GM10847 (cell line): ENCODE data around the gene SPAG6.
A peak's percentile ranks its signal among the peaks of the same experiment; 100 is the strongest.

ENCODE experiments used
- POLR2A ChIP-seq: IDR thresholded peaks from 2 replicates; pipeline ENCODE4 v1.6.1; 2011; ENCODE audit not compliant: insufficient read length; ENCODE audit errors: extremely low read depth

SPAG6 gene

GRCh38 chr10:22333167-22333974, 11.9 kb upstream of the SPAG6 start:
- no peak for TF ChIP-seq POLR2A

DNA sequence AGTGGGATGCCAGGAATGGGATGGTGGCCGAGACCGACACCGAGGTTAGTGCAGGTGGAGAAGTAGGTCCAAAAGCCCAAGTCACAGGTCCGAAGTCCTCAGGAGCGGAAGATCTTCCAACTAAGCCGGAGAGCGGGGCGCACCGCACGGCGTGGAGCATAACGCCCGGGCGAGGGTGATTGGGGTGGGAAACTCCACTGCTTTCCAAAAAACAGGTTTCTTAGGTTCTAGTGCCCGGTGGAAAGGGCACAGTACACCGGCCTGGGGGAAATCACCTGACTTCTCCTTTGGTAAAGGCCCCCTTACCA, 11.4 kb upstream of the SPAG6 start:
- TF ChIP-seq POLR2A, result no peak

GRCh38 chr10:22334414-22335172, 10.7 kb upstream of the SPAG6 start:
- no peak for TF ChIP-seq POLR2A

DNA sequence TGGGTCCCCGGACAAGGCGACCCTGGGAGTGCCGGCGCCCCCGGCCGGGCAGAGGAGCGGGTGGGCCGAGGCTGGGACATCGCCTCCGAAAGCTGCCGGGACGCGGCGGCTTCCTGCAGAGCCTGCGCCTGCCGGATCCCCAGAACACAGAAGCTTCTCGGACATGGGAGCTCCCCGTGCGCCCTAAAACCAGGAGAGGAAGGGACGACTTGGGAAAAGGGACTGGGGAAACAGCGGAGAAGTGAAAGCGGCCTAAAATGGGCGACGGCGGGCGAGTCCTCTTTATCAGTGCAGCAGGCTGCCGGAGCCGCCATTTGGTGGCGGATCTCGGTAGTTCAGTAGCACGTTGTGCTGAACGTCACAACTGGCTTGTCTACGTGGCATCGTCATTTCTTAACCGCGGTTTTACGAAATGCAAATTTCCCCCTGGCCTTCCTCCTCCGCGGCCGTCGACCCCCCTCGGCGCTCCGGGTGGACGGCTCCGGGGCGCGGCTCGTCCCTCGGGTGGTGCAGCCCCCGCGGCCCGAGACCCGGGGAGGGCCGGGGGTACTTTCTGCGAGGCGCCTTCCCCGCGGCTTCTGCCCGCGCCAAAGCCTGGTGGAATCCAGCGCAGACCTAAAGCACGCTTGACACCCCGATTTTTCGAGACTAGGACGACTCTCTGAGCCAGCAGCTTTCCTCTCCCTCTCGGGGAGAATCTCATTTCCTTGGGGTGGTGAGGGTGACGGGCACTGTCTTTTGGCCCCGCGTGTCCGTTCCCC, 9.9 kb upstream of the SPAG6 start:
- peak; percentile 21 for TF ChIP-seq POLR2A

GRCh38 chr10:22338185-22338900, 7.0 kb upstream of the SPAG6 start:
- TF ChIP-seq POLR2A, result no peak

GRCh38 chr10:22338931-22339330, 6.4 kb upstream of the SPAG6 start:
- TF ChIP-seq POLR2A, result no peak

- TF ChIP-seq POLR2A, result no peak
Observed at GRCh38 chr10:22339761-22340328, 5.5 kb upstream of the SPAG6 start.

DNA sequence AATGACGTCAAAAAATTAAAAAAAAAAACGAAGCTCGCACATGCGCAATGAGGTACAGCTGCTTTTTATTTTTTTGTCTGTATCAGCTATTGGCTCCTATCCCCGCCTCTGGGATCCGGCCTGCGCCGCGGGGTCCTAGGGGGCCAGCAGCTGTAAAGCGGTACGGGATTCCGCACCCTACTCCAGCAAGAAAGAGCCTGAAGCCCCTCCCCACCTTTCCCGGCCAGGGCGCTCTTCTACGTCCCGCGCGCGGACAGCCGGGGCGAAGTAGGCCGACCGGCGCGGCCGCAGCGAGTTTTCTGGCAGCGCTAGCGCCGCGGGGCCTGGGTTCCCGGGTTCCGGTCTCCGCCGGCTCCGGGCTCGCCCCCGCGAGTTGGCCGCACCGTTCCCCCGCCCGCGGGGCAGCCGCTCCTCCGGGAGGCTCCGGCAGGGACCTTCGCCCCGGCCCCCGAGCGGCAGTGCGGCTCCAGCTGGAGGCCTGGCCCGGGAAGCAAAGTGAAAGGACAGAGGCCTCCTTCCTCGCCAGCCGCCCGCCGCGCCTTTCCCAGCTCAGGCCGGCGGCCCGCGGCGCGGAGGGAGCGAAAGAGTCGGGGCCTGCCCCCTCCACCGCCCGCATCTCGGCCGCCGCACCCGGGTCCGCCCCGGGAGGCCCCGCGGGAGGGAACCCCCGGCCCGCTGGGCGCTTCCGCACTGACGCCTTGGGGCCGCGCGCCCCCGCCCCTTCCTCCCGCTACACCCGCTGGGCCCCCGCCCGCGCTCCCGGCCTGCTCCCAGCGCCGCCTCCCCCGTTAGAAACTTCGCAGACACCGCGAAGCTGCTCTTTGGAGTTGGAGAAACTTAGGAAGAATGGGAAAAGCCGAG, 4.7 kb upstream of the SPAG6 start:
- TF ChIP-seq POLR2A, result no peak

DNA sequence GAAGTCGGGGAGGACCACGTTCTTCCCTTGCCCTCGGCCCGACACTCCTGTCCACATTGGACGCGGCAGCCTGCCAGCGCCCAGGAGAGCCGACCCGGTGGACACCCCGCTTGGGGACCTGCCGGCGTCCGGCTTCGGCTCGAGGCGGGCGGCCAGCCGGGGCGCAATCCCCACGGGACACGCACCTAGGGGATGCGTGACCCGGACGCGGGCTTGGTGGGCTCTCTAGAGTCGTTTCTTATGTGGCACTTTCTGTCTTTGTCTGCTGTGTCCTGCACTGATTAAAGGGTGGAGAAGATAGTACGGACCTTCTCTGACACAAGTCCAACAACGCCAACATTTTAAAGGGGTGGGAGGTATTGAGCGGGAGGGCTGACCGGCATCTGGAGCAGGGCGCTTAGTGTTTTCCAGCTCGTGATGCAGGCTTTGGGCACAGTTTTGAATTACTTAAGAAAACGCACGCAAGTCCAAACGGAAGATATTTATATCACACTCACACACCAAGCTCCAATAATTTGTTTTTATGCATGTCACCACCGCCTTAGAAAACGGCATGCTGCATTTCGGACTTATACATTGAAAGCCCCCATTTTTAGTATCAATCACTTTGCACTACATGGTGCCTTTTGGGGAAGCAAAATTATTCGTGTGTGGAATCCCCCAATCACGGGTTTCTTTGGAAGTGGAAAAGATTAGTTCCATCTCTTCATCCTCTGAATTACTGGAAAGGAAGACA, 3.9 kb upstream of the SPAG6 start:
- no peak for TF ChIP-seq POLR2A

DNA sequence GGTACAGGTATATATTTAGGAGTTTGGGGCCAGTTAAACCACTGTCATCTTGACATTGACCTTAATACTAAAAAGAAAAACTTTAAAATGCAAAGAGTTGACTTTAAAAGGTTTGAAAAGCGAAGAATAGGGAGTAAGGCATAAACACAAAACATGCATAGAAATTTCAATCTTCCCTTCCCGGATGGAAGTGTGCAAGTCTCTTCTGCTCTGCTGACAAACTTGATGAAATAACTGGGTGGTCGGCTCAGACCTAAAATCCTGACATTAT, 3.4 kb upstream of the SPAG6 start:
- no peak for TF ChIP-seq POLR2A

DNA sequence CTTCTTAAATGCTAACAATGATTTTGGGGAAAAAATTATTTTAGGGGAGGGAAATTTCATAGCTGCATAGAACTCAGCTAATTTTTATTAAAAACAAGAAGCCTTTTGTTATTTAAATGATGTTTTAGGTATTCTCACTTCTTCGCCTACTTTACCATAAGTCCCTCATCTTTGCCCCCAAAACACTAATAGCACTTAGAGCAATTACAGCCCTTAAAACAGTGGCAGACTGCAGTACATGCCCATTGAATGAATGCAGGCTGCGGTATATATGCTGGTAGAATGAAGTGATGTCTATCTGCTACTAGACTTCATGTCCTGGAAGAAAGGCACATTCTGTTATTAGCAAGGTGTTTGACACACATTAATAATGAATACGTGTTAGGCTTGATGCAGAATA, 2.9 kb upstream of the SPAG6 start:
- TF ChIP-seq POLR2A, result no peak

- no peak for TF ChIP-seq POLR2A
Observed at GRCh38 chr10:22343731-22344130, 1.6 kb upstream of the SPAG6 start.

DNA sequence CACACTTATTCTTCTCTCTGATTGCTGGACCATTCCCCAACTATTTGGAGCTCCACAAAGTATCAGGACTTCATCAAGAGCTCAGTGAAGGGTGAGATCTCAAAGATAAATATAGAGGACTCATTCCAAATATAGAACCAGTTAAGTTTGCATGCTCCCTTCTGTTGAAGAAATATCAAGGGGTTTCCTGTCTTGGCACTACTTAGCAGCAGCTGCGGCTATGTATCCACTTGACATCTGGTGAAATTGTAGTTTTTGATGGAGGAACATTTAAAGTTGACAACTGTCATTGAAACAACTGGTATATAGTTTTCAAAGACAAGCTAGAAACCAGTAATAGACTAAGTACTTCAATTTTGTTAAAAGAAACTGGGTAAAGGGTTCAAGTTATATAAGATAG, 1.0 kb upstream of the SPAG6 start:
- no peak for TF ChIP-seq POLR2A
